HEK293T (cell line): ENCODE results near the gene BTK.

Experiments
- CTCF ChIA-PET: fragments of 350-600 bp; formaldehyde crosslinking; extraction: SDS; loops from one replicate; lab custom pipeline; 2021; ENCODE audit warnings: antibody characterized with exemption, inconsistent platforms; lab: Yijun Ruan, JAX
- POLR2A ChIA-PET: fragments of 350-600 bp; formaldehyde crosslinking; extraction: SDS; loops from one replicate; lab custom pipeline; 2020; ENCODE audit warnings: antibody characterized with exemption, inconsistent platforms; lab: Yijun Ruan, JAX
- DNase-seq: peaks from one replicate; pipeline ENCODE4 v3.0.0; 2012; ENCODE audit warnings: mixed read lengths; ENCODE audit errors: extremely low spot score
- ARNT ChIP-seq: fragments of 450-650 bp; IDR thresholded peaks from 2 replicates; pipeline ENCODE4 v1.6.1; 2017; ENCODE audit warnings: mild to moderate bottlenecking
- BHLHE40 ChIP-seq: fragments of 450-650 bp; IDR thresholded peaks from 2 replicates; pipeline ENCODE4 v1.6.1; 2016; ENCODE audit warnings: mild to moderate bottlenecking, moderate library complexity, borderline replicate concordance
- CTBP1 ChIP-seq: fragments of 450-650 bp; IDR thresholded peaks from 2 replicates; pipeline ENCODE4 v1.6.1; 2016; ENCODE audit warnings: borderline replicate concordance
- ELF4 ChIP-seq: fragments of 450-650 bp; IDR thresholded peaks from 2 replicates; pipeline ENCODE4 v1.6.1; 2017; ENCODE audit warnings: antibody characterized with exemption
- FOXA1 ChIP-seq: fragments of 450-650 bp; IDR thresholded peaks from 2 replicates; pipeline ENCODE4 v1.6.1; 2016; ENCODE audit warnings: mild to moderate bottlenecking
- FOXK2 ChIP-seq: fragments of 450-650 bp; IDR thresholded peaks from 2 replicates; pipeline ENCODE4 v1.6.1; 2016; ENCODE audit warnings: mild to moderate bottlenecking
- FOXM1 ChIP-seq: fragments of 450-650 bp; IDR thresholded peaks from 2 replicates; pipeline ENCODE4 v1.6.1; 2017; ENCODE audit warnings: mild to moderate bottlenecking, borderline replicate concordance
- HDGF ChIP-seq: fragments of 450-650 bp; IDR thresholded peaks from 2 replicates; pipeline ENCODE4 v1.6.1; 2017; ENCODE audit warnings: antibody characterized with exemption, borderline replicate concordance
- L3MBTL2 ChIP-seq: fragments of 450-650 bp; conservative IDR thresholded peaks from 2 replicates; pipeline ENCODE4 v1.6.1; 2016; ENCODE audit warnings: mild to moderate bottlenecking
- LEF1 ChIP-seq: fragments of 450-650 bp; IDR thresholded peaks from 2 replicates; pipeline ENCODE4 v1.6.1; 2017; ENCODE audit warnings: mild to moderate bottlenecking, borderline replicate concordance
- NFRKB ChIP-seq: fragments of 450-650 bp; IDR thresholded peaks from 2 replicates; pipeline ENCODE4 v1.6.1; 2016; ENCODE audit warnings: mild to moderate bottlenecking, moderate library complexity
- SP1 ChIP-seq: fragments of 450-650 bp; IDR thresholded peaks from 2 replicates; pipeline ENCODE4 v1.6.1; 2017
- SUZ12 ChIP-seq: fragments of 450-650 bp; IDR thresholded peaks from 2 replicates; pipeline ENCODE4 v1.6.1; 2016; ENCODE audit warnings: mild to moderate bottlenecking
- TARDBP ChIP-seq: fragments of 450-650 bp; IDR thresholded peaks from 2 replicates; pipeline ENCODE4 v1.6.1; 2016
- ZNF384 ChIP-seq: fragments of 450-650 bp; IDR thresholded peaks from 2 replicates; pipeline ENCODE4 v1.6.1; 2016
- TF ChIP-seq, protein P1 (sequence below): fragments of 450-650 bp; IDR thresholded peaks from 2 replicates; pipeline ENCODE4 v1.6.1; 2016

BTK gene

DNA sequence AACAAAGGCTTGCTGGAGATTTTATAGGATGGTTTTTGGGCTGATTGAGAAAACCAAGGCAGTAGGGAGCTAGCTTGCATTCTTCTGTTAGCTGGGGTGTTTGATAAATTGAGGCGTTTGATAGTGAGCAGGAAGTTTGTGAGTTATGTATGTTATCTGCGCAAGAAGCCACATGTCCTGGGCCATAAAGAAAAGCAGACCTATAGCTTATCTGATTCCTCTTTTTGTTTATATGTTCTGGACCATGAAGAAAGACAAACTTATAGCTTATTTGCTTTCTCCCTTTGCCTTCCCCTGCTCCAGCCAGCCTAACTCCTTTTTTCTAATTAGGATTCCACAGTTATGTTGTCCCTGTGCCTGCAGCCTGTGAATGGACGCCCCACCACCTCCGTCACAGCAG is 31.2 kb upstream of the BTK start:
- ChIA-PET CTCF (interaction anchor here (0.6 kb wide), 1 partner anchor 358 kb away, joined by 3 read pairs; no protein-coding TSS in a partner anchor), POLR2A (interaction anchor here (0.6 to 3.0 kb wide), 4 partner anchors 21 to 68 kb away, joined by 3 to 13 read pairs (median 6); partner anchors contain the start of genes RPL36A and TIMM8A)
- TF ChIP-seq ZNF384: no peak
- no peak for TF ChIP-seq ELF4
- TF ChIP-seq FOXM1: no peak
- no peak for TF ChIP-seq FOXA1
- TF ChIP-seq SUZ12: no peak
- no peak for TF ChIP-seq TARDBP
- no peak for TF ChIP-seq NFRKB
- TF ChIP-seq SP1: no peak
- TF ChIP-seq CTBP1: no peak
- no peak for TF ChIP-seq FOXK2
- TF ChIP-seq ARNT: no peak
- no peak for TF ChIP-seq HDGF
- TF ChIP-seq L3MBTL2: no peak
- TF ChIP-seq LEF1: no peak
- no peak for DNase-seq

DNA sequence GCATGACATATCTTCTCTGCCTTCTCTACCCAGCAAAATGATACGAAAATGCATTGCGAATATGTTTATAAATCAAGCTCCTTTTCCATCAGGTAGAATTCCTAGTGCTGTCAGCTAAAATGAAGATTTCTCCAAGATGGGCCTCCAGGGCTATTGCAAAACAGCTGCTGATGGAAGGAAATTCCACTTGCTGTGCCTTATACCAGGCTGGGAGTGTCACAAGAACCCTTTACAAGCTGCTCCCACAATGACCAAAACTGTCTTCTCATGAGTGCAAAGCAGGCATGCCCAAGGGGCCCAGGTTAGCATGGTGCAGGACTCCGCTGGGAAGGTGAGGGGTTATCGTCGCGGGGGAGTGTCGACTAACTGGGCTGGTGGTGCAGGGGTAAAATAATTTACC is 30.7 kb upstream of the BTK start:
- POLR2A ChIA-PET: interaction anchor here (0.6 to 3.0 kb wide), 2 partner anchors 20 to 26 kb away, joined by 3 to 13 read pairs; partner anchors contain the start of gene RPL36A
- DNase-seq: no peak
- CTCF ChIA-PET: no interaction called here
- TF ChIP-seq ARNT (no peak), NFRKB (no peak), L3MBTL2 (no peak), FOXM1 (no peak), FOXA1 (no peak)

DNA sequence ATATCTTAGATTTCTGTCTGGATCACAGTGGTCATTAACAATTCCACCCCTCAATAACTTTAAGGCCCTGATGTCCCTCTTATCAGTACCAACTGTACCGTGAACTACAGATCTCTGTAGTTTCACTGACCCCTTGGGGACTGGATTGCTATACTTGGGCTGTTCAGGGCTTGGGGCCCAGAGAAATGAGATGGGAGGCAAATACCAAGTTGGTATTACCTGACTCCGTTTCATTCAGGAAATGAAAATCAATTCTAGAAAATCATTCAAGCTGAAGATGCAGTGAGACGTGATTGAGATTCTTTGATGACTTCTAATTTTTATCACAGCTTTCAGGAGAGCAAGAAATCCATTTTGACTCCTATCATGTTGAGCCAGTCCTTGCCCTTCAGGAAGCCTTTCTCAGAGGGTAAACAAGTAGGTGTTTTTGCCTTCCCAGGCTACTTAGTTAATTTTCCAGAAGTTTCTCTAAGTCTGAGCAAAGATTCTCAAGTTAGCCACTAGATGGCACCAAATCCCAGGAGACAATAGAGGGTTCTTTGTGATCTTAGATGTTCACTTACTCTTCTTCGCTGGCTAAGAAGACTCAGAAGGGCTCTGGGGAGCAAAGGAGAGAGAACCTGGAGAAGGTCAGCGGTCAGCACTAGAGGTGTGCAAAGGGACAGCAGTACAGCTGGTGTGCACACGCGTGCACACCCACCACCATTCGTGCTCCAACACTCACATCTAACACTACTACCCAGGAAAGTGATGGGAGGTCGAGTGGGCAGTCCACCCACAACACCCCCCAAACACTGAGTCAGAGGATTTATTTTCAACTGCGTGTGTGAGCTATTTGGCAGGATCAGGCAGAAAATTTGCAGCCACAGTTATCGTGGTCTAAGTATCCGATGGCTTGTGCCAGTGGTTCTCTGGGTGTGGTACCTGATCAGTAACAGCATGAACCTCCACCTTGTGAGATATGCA is 29.5 kb upstream of the BTK start:
- POLR2A ChIA-PET: no interaction called here
- DNase-seq: peak; percentile 68
- CTCF ChIA-PET: interaction anchor here (0.6 to 0.7 kb wide), 2 partner anchors 151 to 277 kb away, joined by 3 to 5 read pairs; no protein-coding TSS in a partner anchor
- no peak for TF ChIP-seq NFRKB
- TF ChIP-seq, protein P1, sequence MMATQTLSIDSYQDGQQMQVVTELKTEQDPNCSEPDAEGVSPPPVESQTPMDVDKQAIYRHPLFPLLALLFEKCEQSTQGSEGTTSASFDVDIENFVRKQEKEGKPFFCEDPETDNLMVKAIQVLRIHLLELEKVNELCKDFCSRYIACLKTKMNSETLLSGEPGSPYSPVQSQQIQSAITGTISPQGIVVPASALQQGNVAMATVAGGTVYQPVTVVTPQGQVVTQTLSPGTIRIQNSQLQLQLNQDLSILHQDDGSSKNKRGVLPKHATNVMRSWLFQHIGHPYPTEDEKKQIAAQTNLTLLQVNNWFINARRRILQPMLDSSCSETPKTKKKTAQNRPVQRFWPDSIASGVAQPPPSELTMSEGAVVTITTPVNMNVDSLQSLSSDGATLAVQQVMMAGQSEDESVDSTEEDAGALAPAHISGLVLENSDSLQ: no peak
- TF ChIP-seq SP1: no peak
- TF ChIP-seq LEF1: no peak

DNA sequence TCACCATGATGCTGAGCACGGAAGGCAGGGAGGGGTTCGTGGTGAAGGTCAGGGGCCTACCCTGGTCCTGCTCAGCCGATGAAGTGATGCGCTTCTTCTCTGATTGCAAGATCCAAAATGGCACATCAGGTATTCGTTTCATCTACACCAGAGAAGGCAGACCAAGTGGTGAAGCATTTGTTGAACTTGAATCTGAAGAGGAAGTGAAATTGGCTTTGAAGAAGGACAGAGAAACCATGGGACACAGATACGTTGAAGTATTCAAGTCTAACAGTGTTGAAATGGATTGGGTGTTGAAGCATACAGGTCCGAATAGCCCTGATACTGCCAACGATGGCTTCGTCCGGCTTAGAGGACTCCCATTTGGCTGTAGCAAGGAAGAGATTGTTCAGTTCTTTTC is 26.0 kb upstream of the BTK start:
- ChIA-PET POLR2A (no interaction called here), CTCF (no interaction called here)
- DNase-seq: no peak
- TF ChIP-seq ZNF384 (no peak), SP1 (no peak), SUZ12 (no peak)

DNA sequence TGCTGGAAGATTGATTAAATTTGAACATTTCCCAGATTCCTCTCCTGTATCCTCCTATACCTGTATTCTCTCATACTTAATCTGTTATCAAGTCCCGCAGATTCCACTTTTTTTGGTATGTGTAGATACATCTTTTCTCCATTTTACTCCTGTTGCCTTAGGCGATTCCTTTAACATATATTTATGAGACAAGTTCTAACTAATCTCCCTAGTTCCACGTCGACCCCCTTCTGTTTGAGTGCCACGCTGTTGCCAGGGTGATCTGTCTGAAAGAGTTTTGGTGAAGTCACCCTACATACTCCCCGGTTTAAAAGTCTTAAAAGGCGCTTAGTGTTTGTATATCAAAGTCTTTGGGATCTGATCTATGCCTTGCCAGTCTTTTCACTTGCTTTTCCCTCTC is 24.5 kb upstream of the BTK start:
- no peak for DNase-seq
- ChIA-PET POLR2A (interaction anchor here (1.0 kb wide), 1 partner anchor 19 kb away, joined by 3 read pairs; the partner anchor contains the start of gene RPL36A), CTCF (no interaction called here)
- TF ChIP-seq FOXK2: no peak
- no peak for TF ChIP-seq NFRKB
- no peak for TF ChIP-seq BHLHE40
- no peak for TF ChIP-seq CTBP1
- TF ChIP-seq LEF1: no peak
- TF ChIP-seq HDGF: no peak
- no peak for TF ChIP-seq FOXA1
- TF ChIP-seq SP1: no peak
- TF ChIP-seq ELF4: no peak
- no peak for TF ChIP-seq L3MBTL2
- TF ChIP-seq, protein P1: no peak
- TF ChIP-seq ARNT: no peak
- TF ChIP-seq FOXM1: no peak
- TF ChIP-seq SUZ12: no peak
- TF ChIP-seq TARDBP: no peak
- TF ChIP-seq ZNF384: no peak

DNA sequence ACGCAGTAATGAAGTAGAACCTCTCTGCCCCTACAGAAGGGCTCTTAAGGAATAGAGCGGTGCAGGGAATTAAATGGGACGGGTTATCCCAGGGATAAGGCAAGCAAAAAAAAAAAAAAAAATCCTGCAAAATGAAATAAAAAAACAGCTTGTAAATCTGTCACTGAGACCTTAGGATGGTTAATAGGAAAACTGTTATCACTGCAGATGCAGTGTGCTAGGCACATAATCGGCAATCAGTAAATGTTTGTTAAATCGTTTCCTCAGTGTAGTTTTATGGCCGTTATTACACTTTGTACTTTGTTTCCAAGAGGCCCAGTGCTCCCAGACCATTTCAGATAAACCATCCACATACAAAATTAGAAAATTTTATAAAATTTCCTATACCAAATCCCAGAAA is 23.1 kb upstream of the BTK start:
- no peak for DNase-seq
- TF ChIP-seq L3MBTL2 (no peak), FOXM1 (no peak), ARNT (no peak), SP1 (no peak), ZNF384 (peak; percentile 90), HDGF (no peak), LEF1 (no peak), FOXK2 (no peak), TARDBP (no peak), SUZ12 (no peak), NFRKB (no peak)
- TF ChIP-seq, protein P1: peak; percentile 77
- ChIA-PET POLR2A (interaction anchor here (0.6 to 1.2 kb wide), 2 partner anchors 18 to 284 kb away, joined by 3 to 4 read pairs; partner anchors contain the start of gene RPL36A), CTCF (no interaction called here)
